ENCODE measurements around the gene TPBGL.
A peak's percentile ranks its signal among the peaks of the same experiment; 100 is the strongest.

Gene TPBGL

GRCh38 chr11:75248924-75249256 is 8.3 kb downstream of the TPBGL start:
- DNase-seq = no peak

GRCh38 chr11:75249704-75250103 is 9.1 kb downstream of the TPBGL start:
- DNase-seq = no peak

GRCh38 chr11:75254326-75254725 is 13.8 kb downstream of the TPBGL start:
- no peak for DNase-seq

GRCh38 chr11:75260396-75261170 is 20.0 kb downstream of the TPBGL start:
- no peak for DNase-seq

- no peak for DNase-seq
Observed at GRCh38 chr11:75261902-75262361, 21.4 kb downstream of the TPBGL start.

GRCh38 chr11:75262436-75262835 is 21.9 kb downstream of the TPBGL start:
- DNase-seq = no peak

GRCh38 chr11:75262961-75263852 is 22.6 kb downstream of the TPBGL start:
- DNase-seq = no peak

GRCh38 chr11:75263944-75264349 is 23.4 kb downstream of the TPBGL start:
- peak; percentile 65 for DNase-seq

GRCh38 chr11:75264356-75264755 is 23.8 kb downstream of the TPBGL start:
- DNase-seq = no peak

GRCh38 chr11:75264971-75265370 is 24.4 kb downstream of the TPBGL start:
- no peak for DNase-seq

- DNase-seq = no peak
Observed at GRCh38 chr11:75265851-75266531, 25.4 kb downstream of the TPBGL start.

- DNase-seq = no peak
Observed at GRCh38 chr11:75267171-75267970, 26.8 kb downstream of the TPBGL start.

- no peak for DNase-seq
Observed at GRCh38 chr11:75268626-75269366, 28.2 kb downstream of the TPBGL start.

- no peak for DNase-seq
Observed at GRCh38 chr11:75269367-75269660, 28.7 kb downstream of the TPBGL start.

- DNase-seq = no peak
Observed at GRCh38 chr11:75269896-75270295, 29.3 kb downstream of the TPBGL start.

GRCh38 chr11:75270896-75271418 is 30.4 kb downstream of the TPBGL start:
- no peak for DNase-seq

- DNase-seq = no peak
Observed at GRCh38 chr11:75271730-75272129, 31.2 kb downstream of the TPBGL start.

- no peak for DNase-seq
Observed at GRCh38 chr11:75272391-75272790, 31.8 kb downstream of the TPBGL start.

GRCh38 chr11:75272821-75273301 is 32.3 kb downstream of the TPBGL start:
- DNase-seq = no peak

- DNase-seq = no peak
Observed at GRCh38 chr11:75273411-75274391, 33.1 kb downstream of the TPBGL start.

Measured in NK-92 treated with Interleukin-12 subunit alpha and Interleukin-12 subunit beta, amount 100 ng/mL, for 24 hours (cell line).